DOHH2 (cell line): ENCODE data around the gene CENPT.
A peak's percentile ranks its signal among the peaks of the same experiment; 100 is the strongest.

Experiments used
- H3F3A ChIP-seq: fragments of 200-600 bp; sonication (generic), shearing (Covaris generic); 2 replicates; pipeline ENCODE4 v1.6.0; 2016; ENCODE audit warnings: antibody characterized with exemption, mild to moderate bottlenecking; ENCODE audit not compliant: control insufficient read depth, insufficient read depth
- H3K27ac ChIP-seq: fragments of 200-600 bp; sonication (generic); 2 replicates; pipeline ENCODE4 v1.5.1; 2014; ENCODE audit warnings: low read depth, mild to moderate bottlenecking, low read length, moderate library complexity
- H3K27me3 ChIP-seq: fragments of 200-600 bp; sonication (generic); 2 replicates; pipeline ENCODE4 v1.6.1; 2014; ENCODE audit warnings: mild to moderate bottlenecking, low read length, mixed read lengths; ENCODE audit not compliant: control insufficient read depth
- H3K36me3 ChIP-seq: fragments of 200-600 bp; sonication (generic); 2 replicates; pipeline ENCODE4 v1.6.1; 2014; ENCODE audit warnings: mild to moderate bottlenecking, low read length, moderate library complexity, mixed read lengths; ENCODE audit not compliant: control insufficient read depth
- H3K4me1 ChIP-seq: fragments of 200-600 bp; sonication (generic); 2 replicates; pipeline ENCODE4 v1.6.1; 2014; ENCODE audit warnings: mild to moderate bottlenecking, low read length, mixed read lengths; ENCODE audit not compliant: control insufficient read depth
- H3K4me2 ChIP-seq: fragments of 200-600 bp; sonication (generic); 2 replicates; pipeline ENCODE4 v1.6.0; 2014; ENCODE audit warnings: mild to moderate bottlenecking, low read length, moderate library complexity
- H3K4me3 ChIP-seq: fragments of 200-600 bp; sonication (generic); 2 replicates; pipeline ENCODE4 v1.5.1; 2014; ENCODE audit warnings: mild to moderate bottlenecking, low read length, mixed read lengths
- H3K79me2 ChIP-seq: fragments of 200-600 bp; sonication (generic); 2 replicates; pipeline ENCODE4 v1.6.1; 2014; ENCODE audit warnings: mild to moderate bottlenecking, low read length, mixed read lengths; ENCODE audit not compliant: control insufficient read depth
- H3K9me2 ChIP-seq: fragments of 200-600 bp; sonication (generic); replicated peaks from 2 replicates; pipeline ENCODE4 v1.6.1; 2014; ENCODE audit warnings: mild to moderate bottlenecking, low read length, mixed read lengths; ENCODE audit not compliant: control insufficient read depth
- H3K9me3 ChIP-seq: fragments of 200-600 bp; sonication (generic); 2 replicates; pipeline ENCODE4 v1.6.1; 2014; ENCODE audit warnings: antibody characterized with exemption, low read length, mixed read lengths; ENCODE audit not compliant: control insufficient read depth, insufficient read depth
- H4K20me1 ChIP-seq: fragments of 200-600 bp; sonication (generic); 2 replicates; pipeline ENCODE4 v1.6.0; 2014; ENCODE audit warnings: low read depth, mild to moderate bottlenecking, antibody characterized with exemption, low read length, moderate library complexity; ENCODE audit not compliant: control insufficient read depth, insufficient read depth
- CTCF ChIP-seq: fragments of 200-600 bp; sonication (generic); IDR thresholded peaks from one replicate; pipeline ENCODE4 v1.5.1; 2014; ENCODE audit warnings: antibody characterized with exemption, mild to moderate bottlenecking, low read depth, low read length; ENCODE audit not compliant: poor library complexity, severe bottlenecking
- EZH2phosphoT487 ChIP-seq: fragments of 200-600 bp; sonication (generic); IDR thresholded peaks from 2 replicates; pipeline ENCODE4 v1.6.1; 2017; ENCODE audit warnings: borderline replicate concordance, mild to moderate bottlenecking, antibody characterized with exemption, low read length, moderate library complexity, mixed read lengths

The CENPT gene

GRCh38 chr16:67878232-67878631, 30.7 kb upstream of the CENPT start:
- Histone ChIP-seq H3K4me3 (no peak overlapping the region), H3K9me2 (no peaks in the 10 kb centered on the region), H3K4me2 (no peak overlapping the region), H3K79me2 (peaks cover 36% of the 10 kb centered on the region), H3K36me3 (peaks cover 83% of the 10 kb centered on the region), H3K27me3 (no peaks in the 10 kb centered on the region), H4K20me1 (peaks cover 4% of the 10 kb centered on the region; the same call in 1 of the 2 replicates), H3K9me3 (no peaks in the 10 kb centered on the region), H3F3A (no peaks in the 10 kb centered on the region), H3K27ac (no peak overlapping the region), H3K4me1 (peaks cover 15% of the 10 kb centered on the region)
- TF ChIP-seq CTCF (no peak), EZH2phosphoT487 (no peak)

GRCh38 chr16:67877064-67877463, 29.6 kb upstream of the CENPT start:
- Histone ChIP-seq H3F3A (peaks cover 5% of the 10 kb centered on the region; the same call in 1 of the 2 replicates), H3K4me2 (no peak overlapping the region), H3K79me2 (peaks cover 40% of the 10 kb centered on the region), H3K9me2 (no peaks in the 10 kb centered on the region), H3K4me1 (peaks cover 22% of the 10 kb centered on the region), H3K4me3 (no peak overlapping the region), H3K27ac (no peak overlapping the region), H3K27me3 (no peaks in the 10 kb centered on the region), H4K20me1 (peaks cover 4% of the 10 kb centered on the region; the same call in 1 of the 2 replicates), H3K9me3 (no peaks in the 10 kb centered on the region), H3K36me3 (peaks cover 73% of the 10 kb centered on the region)
- TF ChIP-seq CTCF (no peak), EZH2phosphoT487 (no peak)

- Histone ChIP-seq H3K27ac (no peak overlapping the region), H3K4me3 (peak overlapping the region; percentile 85), H3K9me3 (no peaks in the 10 kb centered on the region), H3K4me2 (peak overlapping the region; percentile 73), H3K4me1 (peaks cover 22% of the 10 kb centered on the region), H3K36me3 (peaks cover 68% of the 10 kb centered on the region), H3K79me2 (peaks cover 40% of the 10 kb centered on the region), H3F3A (peaks cover 18% of the 10 kb centered on the region), H4K20me1 (peaks cover 4% of the 10 kb centered on the region; the same call in 1 of the 2 replicates), H3K27me3 (no peaks in the 10 kb centered on the region), H3K9me2 (no peaks in the 10 kb centered on the region)
- TF ChIP-seq CTCF (no peak), EZH2phosphoT487 (no peak)
Measured at GRCh38 chr16:67874372-67874771, 26.9 kb upstream of the CENPT start.
